ENCODE data around the gene SEZ6L. TPM values are rescaled to one million over a fixed set of nuclear protein-coding genes. Genes with fewer than 3 reads are reported as not detected.

SEZ6L gene
- total RNA-seq, 1 donor from 2014 or later: 0.05 TPM

- Mint-ChIP-seq H3K9me3 (ENCODE audit: low read depth) (no peaks in the 10 kb centered on the region), H3K4me1 (ENCODE audit: low read depth) (no peaks in the 10 kb centered on the region), H3K27ac (ENCODE audit: unreplicated experiment) (no peak overlapping the region), H3K27me3 (ENCODE audit: low read depth) (peaks cover 29% of the 10 kb centered on the region), H3K36me3 (ENCODE audit: low read depth) (no peaks in the 10 kb centered on the region), H3K4me3 (ENCODE audit: unreplicated experiment) (no peak overlapping the region)
- DNase-seq (ENCODE audit: low spot score): no peak
- TF ChIP-seq CTCF (IDR thresholded peaks at IDR 0.05): no peak
These were observed 67.7 kb downstream of the SEZ6L start for GRCh38 chr22:26236991-26237390.

- H3K4me3 Mint-ChIP-seq (ENCODE audit: unreplicated experiment): no peak overlapping the region
- H3K9me3 Mint-ChIP-seq (ENCODE audit: low read depth): no peaks in the 10 kb centered on the region
- no peak for DNase-seq (ENCODE audit: low spot score)
- no peak overlapping the region for H3K27ac Mint-ChIP-seq (ENCODE audit: unreplicated experiment)
- TF ChIP-seq CTCF (IDR thresholded peaks at IDR 0.05): no peak
- H3K36me3 Mint-ChIP-seq (ENCODE audit: low read depth): no peaks in the 10 kb centered on the region
- H3K27me3 Mint-ChIP-seq (ENCODE audit: low read depth): peaks cover 22% of the 10 kb centered on the region
- no peaks in the 10 kb centered on the region for H3K4me1 Mint-ChIP-seq (ENCODE audit: low read depth)
These were observed 69.3 kb downstream of the SEZ6L start for GRCh38 chr22:26238596-26238995.

- no peak overlapping the region for H3K4me3 Mint-ChIP-seq (ENCODE audit: unreplicated experiment)
- no peaks in the 10 kb centered on the region for H3K4me1 Mint-ChIP-seq (ENCODE audit: low read depth)
- TF ChIP-seq CTCF (IDR thresholded peaks at IDR 0.05): no peak
- DNase-seq (ENCODE audit: low spot score): no peak
- no peak overlapping the region for H3K27ac Mint-ChIP-seq (ENCODE audit: unreplicated experiment)
- no peaks in the 10 kb centered on the region for H3K9me3 Mint-ChIP-seq (ENCODE audit: low read depth)
- no peaks in the 10 kb centered on the region for H3K36me3 Mint-ChIP-seq (ENCODE audit: low read depth)
- H3K27me3 Mint-ChIP-seq (ENCODE audit: low read depth): peaks cover 21% of the 10 kb centered on the region
These were observed 70.3 kb downstream of the SEZ6L start for GRCh38 chr22:26239581-26239980.

- Mint-ChIP-seq H3K4me3 (ENCODE audit: unreplicated experiment) (no peak overlapping the region), H3K27ac (ENCODE audit: unreplicated experiment) (no peak overlapping the region), H3K4me1 (ENCODE audit: low read depth) (no peaks in the 10 kb centered on the region), H3K36me3 (ENCODE audit: low read depth) (no peaks in the 10 kb centered on the region), H3K9me3 (ENCODE audit: low read depth) (no peaks in the 10 kb centered on the region), H3K27me3 (ENCODE audit: low read depth) (peaks cover 18% of the 10 kb centered on the region)
- TF ChIP-seq CTCF (IDR thresholded peaks at IDR 0.05): no peak
- no peak for DNase-seq (ENCODE audit: low spot score)
These were observed 72.1 kb downstream of the SEZ6L start for GRCh38 chr22:26241361-26241760.

GRCh38 chr22:26245001-26245400 lies 75.7 kb downstream of the SEZ6L start:
- Mint-ChIP-seq H3K27ac (ENCODE audit: unreplicated experiment) (no peak overlapping the region), H3K4me1 (ENCODE audit: low read depth) (no peaks in the 10 kb centered on the region), H3K36me3 (ENCODE audit: low read depth) (no peaks in the 10 kb centered on the region), H3K4me3 (ENCODE audit: unreplicated experiment) (no peak overlapping the region), H3K9me3 (ENCODE audit: low read depth) (peaks cover 2% of the 10 kb centered on the region), H3K27me3 (ENCODE audit: low read depth) (peaks cover 24% of the 10 kb centered on the region)
- TF ChIP-seq CTCF (IDR thresholded peaks at IDR 0.05): no peak
- DNase-seq (ENCODE audit: low spot score): no peak
